Skeletal muscle satellite cell (primary cell): ENCODE data around the gene ESAM. TPM values are rescaled to one million over a fixed set of nuclear protein-coding genes. Genes with fewer than 3 reads are reported as not detected.
A peak's percentile ranks its signal among the peaks of the same experiment; 100 is the strongest.

Source experiments
- H3K27me3 ChIP-seq: 2 replicates; pipeline ENCODE4 v1.7.0; 2013; ENCODE audit warnings: low read length; ENCODE audit not compliant: control insufficient read depth, insufficient read depth
- H3K36me3 ChIP-seq: 2 replicates; pipeline ENCODE4 v1.7.0; 2013; ENCODE audit warnings: mild to moderate bottlenecking, control low read depth, low read length; ENCODE audit not compliant: insufficient read depth
- H3K4me1 ChIP-seq: 2 replicates; pipeline ENCODE4 v1.7.0; 2013; ENCODE audit warnings: low read length; ENCODE audit not compliant: control insufficient read depth, insufficient read depth
- H3K4me2 ChIP-seq: 2 replicates; pipeline ENCODE4 v1.7.0; 2013; ENCODE audit warnings: mild to moderate bottlenecking, low read length
- H3K4me3 ChIP-seq: 2 replicates; pipeline ENCODE4 v1.7.0; 2013; ENCODE audit warnings: low read length
- H3K9ac ChIP-seq: 2 replicates; pipeline ENCODE4 v1.7.0; 2013; ENCODE audit warnings: mild to moderate bottlenecking, low read depth, low read length, moderate library complexity
- H3K9me3 ChIP-seq: replicated peaks from 2 replicates; pipeline ENCODE4 v1.7.0; 2013; ENCODE audit warnings: mild to moderate bottlenecking, control low read depth, low read length
- total RNA-seq: library from RNA; depleted of rRNA; stranded (reverse); fragments of >200 nt; gene quantifications from 2 replicates; pipeline ENCODE4 v1.2.3, GENCODE V29; 2012; rRNA removed

Gene ESAM
- 0.25 TPM in 1 of 2 replicates, not detected in the other for total RNA-seq

DNA sequence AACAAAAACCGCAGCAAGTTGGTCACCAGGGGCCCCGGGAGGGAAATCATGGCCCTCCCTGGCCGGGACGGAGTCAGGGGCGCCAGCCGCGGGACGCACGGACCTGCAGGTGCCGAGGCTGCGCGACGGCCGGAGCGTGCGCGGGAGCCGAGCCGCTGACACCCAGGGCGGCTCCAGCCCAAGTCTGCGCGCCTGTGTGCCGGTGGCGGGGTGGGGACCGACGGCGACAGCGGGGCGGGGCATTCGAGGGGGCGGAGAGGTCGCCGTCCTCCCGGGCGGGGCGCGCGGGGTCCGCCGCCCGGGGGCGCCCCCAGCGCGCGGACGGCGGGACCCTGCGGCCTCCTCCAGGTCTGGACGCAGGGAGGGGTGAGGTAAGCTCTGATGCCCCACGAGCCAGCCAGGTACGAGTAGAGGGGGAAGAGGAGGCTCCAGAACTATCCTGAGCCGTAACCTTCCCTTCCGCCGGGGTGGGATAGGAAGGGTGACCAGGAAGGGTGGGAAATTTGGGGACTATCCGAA lies at the start of gene ESAM:
TSS of gene ESAM (minus strand) at position 186 of the 519 bp plus-strand sequence. CDS start at position 50, 136 bp downstream.
- Histone ChIP-seq H3K4me1 (peaks cover 29% of the 10 kb centered on the region), H3K9me3 (no peaks in the 10 kb centered on the region), H3K4me3 (peak within 1 kb of the TSS; percentile 67), H3K9ac (peak within 1 kb of the TSS; percentile 54), H3K36me3 (peaks cover 26% of the 10 kb centered on the region), H3K27me3 (peaks cover 30% of the 10 kb centered on the region), H3K4me2 (peak within 1 kb of the TSS; percentile 95)

DNA sequence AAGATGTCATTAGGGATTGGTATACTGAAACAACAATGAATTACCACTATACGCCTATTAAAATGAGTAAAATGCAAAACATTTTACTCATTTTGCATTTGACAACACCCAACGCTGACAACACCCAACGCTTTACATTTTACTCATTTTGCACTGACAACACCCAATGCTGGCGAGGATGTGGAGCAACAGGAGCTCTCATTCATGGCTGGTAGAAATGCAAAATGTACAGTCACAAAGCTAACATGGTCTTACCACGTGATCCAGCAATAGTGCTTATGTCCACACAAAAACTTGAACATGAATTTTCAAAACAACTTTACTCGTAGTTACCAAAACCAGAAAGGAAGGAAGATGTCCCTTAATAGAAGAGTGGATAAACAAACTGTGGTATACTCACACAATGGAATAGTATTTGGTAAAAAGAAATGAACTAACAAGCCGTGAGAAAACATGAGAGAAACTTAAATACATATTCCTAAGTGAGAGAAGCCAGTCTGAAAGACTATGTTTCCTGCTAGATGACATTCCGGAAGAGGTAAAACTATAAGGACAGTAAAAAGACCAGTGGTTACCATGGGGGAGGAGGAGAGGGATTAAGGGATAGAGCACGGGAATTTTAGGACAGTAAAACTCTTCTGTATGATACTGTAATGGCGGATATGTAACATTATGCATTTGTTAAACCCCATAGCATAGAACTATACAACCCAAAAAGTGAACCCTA lies 49.5 kb upstream of the ESAM start:
- Histone ChIP-seq H3K4me1 (peaks cover 3% of the 10 kb centered on the region), H3K27me3 (peaks cover 6% of the 10 kb centered on the region), H3K36me3 (no peaks in the 10 kb centered on the region), H3K9me3 (no peaks in the 10 kb centered on the region), H3K4me3 (no peak overlapping the region), H3K9ac (no peak overlapping the region), H3K4me2 (no peak overlapping the region)

- H3K4me3 ChIP-seq = no peak overlapping the region
- no peak overlapping the region for H3K9ac ChIP-seq
- H3K27me3 ChIP-seq = no peaks in the 10 kb centered on the region
- H3K9me3 ChIP-seq = no peaks in the 10 kb centered on the region
- no peaks in the 10 kb centered on the region for H3K36me3 ChIP-seq
- H3K4me1 ChIP-seq = peaks cover 3% of the 10 kb centered on the region
- no peak overlapping the region for H3K4me2 ChIP-seq
These were observed 45.7 kb upstream of the ESAM start for GRCh38 chr11:124807660-124808270.

DNA sequence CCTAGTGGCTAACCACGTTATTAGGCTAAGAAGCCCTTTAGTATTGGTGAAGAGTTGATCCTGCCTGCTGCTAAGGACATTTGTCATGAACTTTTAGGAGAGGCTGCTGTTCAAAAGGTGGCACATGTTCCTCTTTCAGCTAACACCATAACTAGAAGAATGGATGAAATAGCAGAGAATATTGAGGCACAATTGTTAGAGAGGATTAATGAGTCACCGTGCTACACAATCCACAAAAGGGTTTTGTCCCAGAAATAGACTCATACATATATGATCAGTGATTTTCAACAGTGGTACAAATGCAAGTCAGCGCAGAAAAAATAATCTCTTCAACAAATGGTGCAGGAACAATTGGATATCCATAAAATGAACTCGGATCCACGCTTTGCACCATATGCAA lies 45.1 kb upstream of the ESAM start:
- no peaks in the 10 kb centered on the region for H3K36me3 ChIP-seq
- no peaks in the 10 kb centered on the region for H3K4me1 ChIP-seq
- H3K4me3 ChIP-seq = no peak overlapping the region
- no peaks in the 10 kb centered on the region for H3K9me3 ChIP-seq
- no peaks in the 10 kb centered on the region for H3K27me3 ChIP-seq
- no peak overlapping the region for H3K9ac ChIP-seq
- no peak overlapping the region for H3K4me2 ChIP-seq

GRCh38 chr11:124804884-124805283 lies 42.8 kb upstream of the ESAM start:
- H3K27me3 ChIP-seq = no peaks in the 10 kb centered on the region

DNA sequence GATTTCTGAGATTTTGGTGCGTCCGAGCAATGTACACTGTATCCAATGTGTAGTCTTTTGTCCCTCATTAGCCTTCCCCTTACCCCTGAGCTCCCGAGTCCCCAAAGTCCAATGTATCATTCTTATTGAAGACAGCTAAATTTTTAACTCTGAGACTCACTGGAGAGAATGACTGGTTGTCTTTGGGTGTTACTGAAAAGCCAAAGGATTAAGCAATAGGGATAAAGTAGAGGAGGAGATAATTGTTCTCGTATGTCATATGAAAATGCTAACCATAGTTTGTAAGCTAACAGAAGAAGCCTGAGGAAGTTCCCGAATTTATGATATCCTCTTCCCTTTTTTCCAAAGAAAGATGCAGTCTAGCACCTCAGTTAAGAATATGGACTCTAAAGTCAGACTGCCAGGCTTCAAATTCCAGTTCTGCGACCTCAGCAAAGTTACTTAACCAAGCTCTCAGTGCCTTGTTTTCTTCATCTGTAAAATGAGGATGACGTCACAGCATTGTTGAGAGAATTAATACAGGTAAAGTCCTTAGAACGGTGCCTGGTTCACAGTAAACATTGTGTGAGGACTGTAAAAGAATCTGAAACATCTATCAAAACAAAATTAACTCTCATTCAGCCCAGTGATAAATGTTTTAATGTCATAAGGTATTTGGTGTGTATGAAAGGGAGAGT lies 39.7 kb upstream of the ESAM start:
- no peak overlapping the region for H3K4me3 ChIP-seq
- peak overlapping the region; percentile 83 for H3K4me2 ChIP-seq
- H3K27me3 ChIP-seq = no peaks in the 10 kb centered on the region

More at GRCh38 chr11:124804884-124805283, 42.8 kb upstream of the ESAM start:
- Histone ChIP-seq H3K4me3 (no peak overlapping the region), H3K36me3 (no peaks in the 10 kb centered on the region), H3K4me2 (no peak overlapping the region), H3K9me3 (no peaks in the 10 kb centered on the region), H3K9ac (no peak overlapping the region), H3K4me1 (peaks cover 13% of the 10 kb centered on the region)

GRCh38 chr11:124801014-124801413 lies 38.9 kb upstream of the ESAM start:
- Histone ChIP-seq H3K4me1 (peaks cover 22% of the 10 kb centered on the region), H3K9ac (peak overlapping the region; percentile 97)

More for the DNA sequence above, 39.7 kb upstream of the ESAM start:
- Histone ChIP-seq H3K9me3 (no peaks in the 10 kb centered on the region), H3K36me3 (no peaks in the 10 kb centered on the region), H3K9ac (peak overlapping the region; percentile 97), H3K4me1 (peaks cover 22% of the 10 kb centered on the region)

GRCh38 chr11:124800226-124800929 lies 38.3 kb upstream of the ESAM start, which contains the start of gene MSANTD2:
Gene MSANTD2 (minus strand): TSS chr11:124800406. CDS start chr11:124800380, 26 bp downstream.
- Histone ChIP-seq H3K4me2 (peak within 1 kb of the TSS; percentile 83), H3K27me3 (no peaks in the 10 kb centered on the region), H3K9ac (peak within 1 kb of the TSS; percentile 97), H3K36me3 (no peaks in the 10 kb centered on the region), H3K9me3 (no peaks in the 10 kb centered on the region), H3K4me1 (peaks cover 22% of the 10 kb centered on the region), H3K4me3 (peak within 1 kb of the TSS; percentile 86)

More at GRCh38 chr11:124801014-124801413, 38.9 kb upstream of the ESAM start:
- Histone ChIP-seq H3K4me3 (peak overlapping the region; percentile 86), H3K27me3 (no peaks in the 10 kb centered on the region), H3K9me3 (no peaks in the 10 kb centered on the region), H3K4me2 (peak overlapping the region; percentile 83), H3K36me3 (no peaks in the 10 kb centered on the region)

DNA sequence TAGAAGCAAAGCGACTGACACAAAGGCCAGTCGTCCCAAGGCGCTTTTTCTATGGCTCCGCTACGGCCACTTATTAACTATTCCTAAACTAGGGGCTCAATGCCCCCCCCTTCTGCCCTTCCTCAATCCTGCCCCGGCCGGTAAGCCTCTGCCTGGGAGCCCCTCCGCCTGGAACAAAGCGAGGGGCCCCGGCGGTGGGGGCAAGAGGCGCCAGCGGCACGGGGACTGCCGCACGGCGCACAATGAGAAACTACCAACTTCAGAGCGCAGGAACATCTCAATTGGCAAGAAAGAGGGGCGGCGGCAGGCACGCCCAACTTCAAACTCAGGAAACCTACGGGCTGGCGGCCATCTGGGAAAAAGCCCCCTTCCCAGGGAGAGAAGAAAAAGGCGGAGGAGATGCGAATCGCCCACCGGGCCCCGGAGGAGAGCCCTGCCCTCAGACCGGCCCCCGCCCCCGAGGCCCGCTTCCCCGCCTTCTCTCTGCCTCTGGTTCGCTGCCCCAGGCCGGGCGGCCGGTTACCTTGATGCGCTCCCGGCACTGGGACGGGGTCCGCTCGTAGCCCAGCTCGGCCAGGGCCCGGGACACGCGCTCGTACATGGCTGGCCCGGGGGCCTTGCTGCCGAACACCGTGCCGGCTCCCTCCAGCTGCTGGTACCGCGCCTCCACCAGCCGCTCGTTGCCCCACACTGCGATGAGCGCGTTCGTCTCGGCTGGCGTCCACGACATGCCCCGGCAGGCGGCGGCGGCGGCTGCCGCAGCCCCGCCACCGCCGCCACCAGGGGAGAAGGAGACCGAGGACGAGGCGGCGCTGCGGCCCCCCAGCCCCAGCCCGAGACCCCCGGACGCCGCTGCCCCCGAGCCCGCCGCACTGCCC lies 37.5 kb upstream of the ESAM start:
- Histone ChIP-seq H3K9ac (peak overlapping the region; percentile 97), H3K36me3 (no peaks in the 10 kb centered on the region), H3K9me3 (no peaks in the 10 kb centered on the region), H3K4me1 (peaks cover 22% of the 10 kb centered on the region), H3K4me2 (peak overlapping the region; percentile 83), H3K27me3 (no peaks in the 10 kb centered on the region), H3K4me3 (peak overlapping the region; percentile 86)

DNA sequence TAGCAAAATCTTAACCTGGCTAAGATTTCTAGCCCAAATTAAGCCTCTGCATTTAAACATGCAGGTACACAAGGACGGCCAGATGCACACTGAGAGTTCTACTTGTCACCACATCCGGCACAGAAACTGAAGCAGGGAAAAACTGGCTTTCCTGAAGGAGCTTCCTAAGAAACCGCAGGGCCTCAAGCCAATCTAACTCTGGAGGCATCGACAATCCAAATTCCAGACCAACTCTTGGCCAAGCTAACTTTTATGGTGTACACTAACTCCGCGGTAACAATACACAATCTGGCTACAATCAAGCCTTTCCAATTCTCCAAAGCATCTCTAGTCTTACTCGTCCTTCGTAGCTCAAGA lies 36.9 kb upstream of the ESAM start:
- Histone ChIP-seq H3K27me3 (no peaks in the 10 kb centered on the region), H3K9me3 (no peaks in the 10 kb centered on the region), H3K4me2 (peak overlapping the region; percentile 83), H3K4me1 (peaks cover 22% of the 10 kb centered on the region), H3K36me3 (no peaks in the 10 kb centered on the region), H3K4me3 (peak overlapping the region; percentile 86), H3K9ac (peak overlapping the region; percentile 97)
